Brain microvascular endothelial cell (primary cell): Measurements from ENCODE around the gene RBMS3.
A peak's percentile ranks its signal among the peaks of the same experiment; 100 is the strongest.

Experiments
- DNase-seq: peaks from one replicate; pipeline ENCODE4 v3.0.0-alpha.2; 2020
- H3K27ac ChIP-seq: fragments of 250-450 bp; sonication (Bioruptor Pico); 2 replicates; pipeline ENCODE4 v1.5.1; 2020; ENCODE audit warnings: mild to moderate bottlenecking, moderate library complexity
- H3K27me3 ChIP-seq: fragments of 250-450 bp; sonication (Bioruptor Pico); replicated peaks from 2 replicates; pipeline ENCODE4 v1.5.1; 2020; ENCODE audit warnings: mild to moderate bottlenecking
- H3K36me3 ChIP-seq: fragments of 250-450 bp; sonication (Bioruptor Pico); replicated peaks from 2 replicates; pipeline ENCODE4 v1.5.1; 2020; ENCODE audit warnings: mild to moderate bottlenecking
- H3K4me3 ChIP-seq: 2 replicates; pipeline ENCODE4 v1.5.1; 2011; ENCODE audit warnings: low read depth, mild to moderate bottlenecking, control low read depth, low read length, moderate library complexity
- CTCF ChIP-seq: IDR thresholded peaks from 2 replicates; pipeline ENCODE4 v1.5.1; 2011; ENCODE audit warnings: low read depth, mild to moderate bottlenecking, moderate library complexity, low read length, control low read depth, inconsistent platforms; ENCODE audit errors: missing control alignments
- in situ Hi-C: cut with HindIII; loops from 2 replicates; pipeline ENCODE4 v1.10.0; 2017; ENCODE audit warnings: low sequenced_read_pairs, low pct_ligation_motif_present

RBMS3 gene

GRCh38 chr3:29370476-29371420, 89.9 kb downstream of the RBMS3 start:
- Histone ChIP-seq H3K36me3 (no peaks in the 10 kb centered on the region), H3K4me3 (no peak overlapping the region), H3K27ac (no peak overlapping the region), H3K27me3 (no peaks in the 10 kb centered on the region)
- in situ Hi-C loops: no loop called here
- no peak for TF ChIP-seq CTCF
- no peak for DNase-seq

GRCh38 chr3:29373131-29373680, 92.3 kb downstream of the RBMS3 start:
- in situ Hi-C loops: no loop called here
- no peaks in the 10 kb centered on the region for H3K36me3 ChIP-seq
- H3K27me3 ChIP-seq: no peaks in the 10 kb centered on the region
- DNase-seq: peak; percentile 62
- no peak for TF ChIP-seq CTCF
- H3K27ac ChIP-seq: peak overlapping the region; percentile 41
- H3K4me3 ChIP-seq: no peak overlapping the region

- H3K4me3 ChIP-seq: no peak overlapping the region
- no peak for TF ChIP-seq CTCF
- no peak overlapping the region for H3K27ac ChIP-seq
- no peaks in the 10 kb centered on the region for H3K27me3 ChIP-seq
- no peaks in the 10 kb centered on the region for H3K36me3 ChIP-seq
- in situ Hi-C loops: no loop called here
- no peak for DNase-seq
These were observed 93.4 kb downstream of the RBMS3 start for GRCh38 chr3:29374226-29374625.

GRCh38 chr3:29379097-29379496, 98.2 kb downstream of the RBMS3 start:
- Histone ChIP-seq H3K27me3 (no peaks in the 10 kb centered on the region), H3K4me3 (no peak overlapping the region), H3K36me3 (no peaks in the 10 kb centered on the region), H3K27ac (no peak overlapping the region)
- no peak for DNase-seq
- TF ChIP-seq CTCF: no peak
- in situ Hi-C loops: no loop called here

- in situ Hi-C loops: no loop called here
- DNase-seq: peak; percentile 40
- TF ChIP-seq CTCF: no peak
- H3K4me3 ChIP-seq: no peak overlapping the region
- H3K36me3 ChIP-seq: no peaks in the 10 kb centered on the region
- no peak overlapping the region for H3K27ac ChIP-seq
- H3K27me3 ChIP-seq: no peaks in the 10 kb centered on the region
These were observed 100.7 kb downstream of the RBMS3 start for GRCh38 chr3:29381595-29381994.

- no peak overlapping the region for H3K4me3 ChIP-seq
- TF ChIP-seq CTCF: no peak
- H3K27ac ChIP-seq: no peak overlapping the region
- no peak for DNase-seq
- no peaks in the 10 kb centered on the region for H3K36me3 ChIP-seq
- H3K27me3 ChIP-seq: no peaks in the 10 kb centered on the region
- in situ Hi-C loops: no loop called here
These were observed 101.5 kb downstream of the RBMS3 start for GRCh38 chr3:29382409-29382808.
